Right atrium auricular region (tissue), 2 donors: ENCODE results near the gene UNC119. TPM values are rescaled to one million over a fixed set of nuclear protein-coding genes. Genes with fewer than 3 reads are reported as not detected.
"Not testable (repeated sequence)": the region's sequence is repeated elsewhere in the genome, so short reads cannot be mapped to it uniquely, and the experiment has no call there.

ENCODE experiments used
- DNase-seq: peaks from one replicate; pipeline ENCODE4 v3.0.0-alpha.2; 2019; ENCODE audit warnings: low spot score
- H3K27ac ChIP-seq, 2 donors: fragments of 200-600 bp; sonication (generic); 1 replicate in 1 of 2; 2 replicates in 1 of 2; pipeline ENCODE4 v1.5.1; 2016 to 2019
- H3K27me3 ChIP-seq, 2 donors: fragments of 200-600 bp; sonication (generic); one replicate each; pipeline versions ENCODE4 v1.5.1 to v1.6.0; 2017 to 2019
- H3K36me3 ChIP-seq: fragments of 200-600 bp; sonication (generic); one replicate; pipeline ENCODE4 v1.5.1; 2016
- H3K4me1 ChIP-seq, 2 donors: fragments of 200-600 bp; sonication (generic); one replicate each; pipeline versions ENCODE4 v1.5.1 to v1.6.0; 2017 to 2019
- H3K4me3 ChIP-seq, 2 donors: fragments of 200-600 bp; sonication (generic); 1 replicate in 1 of 2; 2 replicates in 1 of 2; pipeline ENCODE4 v1.5.1; 2017 to 2019; ENCODE audit warnings: mild to moderate bottlenecking in 1 of 2, moderate library complexity in 1 of 2
- H3K9me3 ChIP-seq, 2 donors: fragments of 200-600 bp; sonication (generic); one replicate each; pipeline ENCODE4 v1.5.1; 2019
- total RNA-seq, 2 donors: library from RNA; depleted of rRNA; stranded (reverse); fragments of >200 nt; gene quantifications; one replicate each; pipeline ENCODE4 v1.1.0, GENCODE V29; 2016
- TF ChIP-seq, protein P1 (sequence below), 2 donors: fragments of 200-600 bp; sonication (generic); IDR thresholded peaks; one replicate each; pipeline ENCODE4 v1.5.1; 2019; ENCODE audit warnings: antibody characterized with exemption in 2 of 2

UNC119 gene
- total RNA-seq, 2 donors from 2014 or later, result 19.6 to 30.3 TPM

DNA sequence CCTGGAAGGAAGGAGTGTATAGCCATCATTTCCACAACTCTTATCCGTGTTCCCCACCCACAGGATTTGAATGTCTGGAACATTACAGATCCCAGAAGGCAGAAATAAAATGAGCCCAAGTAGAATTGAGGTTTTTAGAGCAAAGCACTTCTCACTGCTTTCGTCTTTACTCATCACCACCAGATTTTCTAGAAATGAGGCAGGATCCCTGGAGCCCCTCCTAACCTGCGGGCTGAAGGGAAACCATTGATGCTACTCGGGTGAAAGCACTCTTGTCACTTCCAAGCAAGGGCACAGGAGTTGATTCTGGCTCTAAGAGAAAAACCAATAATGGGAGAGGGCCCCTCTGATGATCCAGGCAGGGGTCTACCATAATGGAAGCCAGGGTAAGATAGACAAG, 27.1 kb upstream of the UNC119 start:
- no peak overlapping the region for H3K27ac ChIP-seq
- TF ChIP-seq, protein P1, sequence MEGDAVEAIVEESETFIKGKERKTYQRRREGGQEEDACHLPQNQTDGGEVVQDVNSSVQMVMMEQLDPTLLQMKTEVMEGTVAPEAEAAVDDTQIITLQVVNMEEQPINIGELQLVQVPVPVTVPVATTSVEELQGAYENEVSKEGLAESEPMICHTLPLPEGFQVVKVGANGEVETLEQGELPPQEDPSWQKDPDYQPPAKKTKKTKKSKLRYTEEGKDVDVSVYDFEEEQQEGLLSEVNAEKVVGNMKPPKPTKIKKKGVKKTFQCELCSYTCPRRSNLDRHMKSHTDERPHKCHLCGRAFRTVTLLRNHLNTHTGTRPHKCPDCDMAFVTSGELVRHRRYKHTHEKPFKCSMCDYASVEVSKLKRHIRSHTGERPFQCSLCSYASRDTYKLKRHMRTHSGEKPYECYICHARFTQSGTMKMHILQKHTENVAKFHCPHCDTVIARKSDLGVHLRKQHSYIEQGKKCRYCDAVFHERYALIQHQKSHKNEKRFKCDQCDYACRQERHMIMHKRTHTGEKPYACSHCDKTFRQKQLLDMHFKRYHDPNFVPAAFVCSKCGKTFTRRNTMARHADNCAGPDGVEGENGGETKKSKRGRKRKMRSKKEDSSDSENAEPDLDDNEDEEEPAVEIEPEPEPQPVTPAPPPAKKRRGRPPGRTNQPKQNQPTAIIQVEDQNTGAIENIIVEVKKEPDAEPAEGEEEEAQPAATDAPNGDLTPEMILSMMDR (IDR thresholded peaks at IDR 0.05), result no peak
- H3K27me3 ChIP-seq, result no peaks in the 10 kb centered on the region
- no peaks in the 10 kb centered on the region for H3K9me3 ChIP-seq
- H3K4me3 ChIP-seq, result no peak overlapping the region
- DNase-seq, result no peak
- no peaks in the 10 kb centered on the region for H3K36me3 ChIP-seq
- H3K4me1 ChIP-seq, result peaks cover 0 to 14% of the 10 kb centered on the region in 2 donors

DNA sequence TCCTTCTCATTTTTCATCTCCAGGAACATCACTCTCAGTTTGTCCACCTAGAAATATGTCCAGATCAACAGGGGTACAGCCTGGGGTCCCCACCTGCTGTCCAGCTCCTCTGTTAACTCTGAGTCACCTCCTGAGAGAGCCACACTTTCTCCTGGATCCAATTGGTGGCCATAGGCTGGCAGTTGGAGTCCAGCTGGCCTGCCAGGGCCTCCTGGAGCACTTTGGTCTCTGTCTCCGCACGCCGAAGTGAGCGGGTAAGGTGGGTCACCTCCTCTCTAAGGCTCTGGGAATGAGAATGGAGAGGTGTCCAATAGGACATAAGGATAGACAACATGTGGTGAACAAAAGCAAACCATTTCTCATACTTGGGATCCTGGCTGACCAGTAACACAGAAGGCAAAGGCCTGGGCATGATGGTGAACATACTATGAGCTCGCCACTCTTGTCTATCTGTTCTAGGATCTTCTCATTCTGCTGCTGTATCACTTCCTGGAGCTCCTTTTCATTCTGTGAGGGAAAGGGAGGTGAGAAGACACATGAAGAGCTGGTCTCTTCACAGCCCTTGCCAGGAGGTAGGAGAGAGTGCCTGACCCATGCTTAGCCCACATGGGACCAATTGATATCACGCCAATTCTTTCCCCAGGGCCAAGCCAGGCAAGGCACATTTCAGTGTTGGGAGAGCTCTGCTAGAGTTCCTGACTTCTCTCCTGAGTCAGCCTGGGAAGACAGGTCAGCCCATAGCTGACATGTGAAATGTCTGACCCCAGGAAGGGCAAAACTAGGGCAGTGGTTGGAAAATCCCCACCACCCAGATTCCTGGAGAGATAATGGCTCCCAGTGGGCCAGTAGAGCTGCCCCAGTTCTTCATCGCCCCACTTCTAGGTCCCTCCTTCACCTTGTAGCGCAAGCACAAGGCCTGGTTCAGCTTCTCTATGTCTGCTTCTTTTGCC, 26.1 kb upstream of the UNC119 start:
- Histone ChIP-seq H3K36me3 (peaks cover 6% of the 10 kb centered on the region), H3K27me3 (no peaks in the 10 kb centered on the region), H3K9me3 (no peaks in the 10 kb centered on the region), H3K4me3 (no peak overlapping the region), H3K27ac (no peak overlapping the region), H3K4me1 (peaks cover 0 to 22% of the 10 kb centered on the region in 2 donors)
- DNase-seq, result no peak
- TF ChIP-seq, protein P1 (IDR thresholded peaks at IDR 0.05), result no peak

DNA sequence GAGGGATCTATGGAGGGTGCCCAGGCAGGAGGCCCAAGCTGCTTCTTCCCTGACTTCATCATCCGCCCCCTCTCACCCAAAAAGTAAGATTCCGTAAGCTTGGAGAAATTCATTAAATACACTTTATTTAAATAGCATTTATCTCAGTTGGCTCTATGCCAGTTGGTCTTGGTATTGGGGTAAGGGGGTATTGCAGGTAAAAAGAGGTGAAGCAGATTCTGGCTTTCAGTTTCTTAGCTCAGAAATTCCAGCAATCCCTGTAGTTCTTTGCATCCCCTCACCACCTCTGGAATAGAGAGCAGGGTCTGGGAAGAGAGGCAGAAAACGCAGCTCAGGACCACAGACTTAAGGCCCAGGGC, 25.0 kb upstream of the UNC119 start:
- Histone ChIP-seq H3K4me3 (peak overlapping the region in 1 of 2 donors; percentile 44), H3K27ac (peak overlapping the region in 1 of 2 donors; percentile 48)

DNA sequence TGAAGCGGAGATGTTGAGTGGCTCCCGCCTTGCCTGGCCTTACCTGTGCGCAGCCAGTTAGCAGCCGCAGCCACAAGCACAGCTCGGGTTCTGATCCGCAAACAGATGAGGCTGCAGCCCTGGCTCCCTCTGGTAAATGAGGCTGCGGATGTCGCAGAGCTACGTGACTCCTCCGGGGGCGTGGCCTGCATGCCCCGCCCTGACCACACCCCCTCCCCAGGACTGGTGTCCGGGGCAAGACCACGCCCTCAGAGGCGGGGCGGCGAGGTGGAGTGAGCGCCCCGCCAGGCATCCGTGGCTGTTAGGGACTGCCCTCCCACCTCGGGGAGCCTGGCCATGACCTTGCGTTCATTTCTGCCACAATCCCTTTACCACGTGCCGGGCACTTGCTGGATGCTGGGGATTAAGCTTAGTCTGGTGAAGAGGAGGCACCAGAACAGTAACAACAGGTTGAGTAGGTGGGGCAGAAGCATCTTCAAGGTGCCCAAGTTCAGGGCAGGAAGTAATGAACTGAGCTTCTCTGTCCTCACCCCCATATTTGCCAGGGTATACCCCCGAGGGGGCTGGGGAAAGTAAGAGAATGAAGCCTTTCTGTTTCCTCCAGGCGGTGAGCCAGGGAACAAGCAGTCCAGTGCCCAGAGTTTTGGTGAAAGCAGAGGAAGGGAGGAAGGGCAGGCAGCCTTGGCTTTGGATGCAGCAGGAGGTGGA, 24.5 kb upstream of the UNC119 start, which contains the start of gene ALDOC:
Gene ALDOC, minus strand, starts transcription at position 138 of the 708 bp plus-strand sequence. CDS start 1,363 bp downstream, outside the sequence.
- TF ChIP-seq, protein P1 (IDR thresholded peaks at IDR 0.05), result no peak
- Histone ChIP-seq H3K4me3 (peak within 1 kb of the TSS; percentile 17 to 44), H3K9me3 (no peaks in the 10 kb centered on the region), H3K27me3 (no peaks in the 10 kb centered on the region), H3K36me3 (peaks cover 6% of the 10 kb centered on the region), H3K4me1 (peaks cover 0 to 38% of the 10 kb centered on the region in 2 donors), H3K27ac (peak within 1 kb of the TSS; percentile 60 to 83)
- peak; percentile 94 for DNase-seq

More for the DNA sequence above, 25.0 kb upstream of the UNC119 start:
- no peaks in the 10 kb centered on the region for H3K27me3 ChIP-seq
- peaks cover 0 to 32% of the 10 kb centered on the region in 2 donors for H3K4me1 ChIP-seq
- H3K9me3 ChIP-seq, result no peaks in the 10 kb centered on the region
- TF ChIP-seq, protein P1 (IDR thresholded peaks at IDR 0.05), result no peak
- peaks cover 6% of the 10 kb centered on the region for H3K36me3 ChIP-seq
- DNase-seq, result no peak

DNA sequence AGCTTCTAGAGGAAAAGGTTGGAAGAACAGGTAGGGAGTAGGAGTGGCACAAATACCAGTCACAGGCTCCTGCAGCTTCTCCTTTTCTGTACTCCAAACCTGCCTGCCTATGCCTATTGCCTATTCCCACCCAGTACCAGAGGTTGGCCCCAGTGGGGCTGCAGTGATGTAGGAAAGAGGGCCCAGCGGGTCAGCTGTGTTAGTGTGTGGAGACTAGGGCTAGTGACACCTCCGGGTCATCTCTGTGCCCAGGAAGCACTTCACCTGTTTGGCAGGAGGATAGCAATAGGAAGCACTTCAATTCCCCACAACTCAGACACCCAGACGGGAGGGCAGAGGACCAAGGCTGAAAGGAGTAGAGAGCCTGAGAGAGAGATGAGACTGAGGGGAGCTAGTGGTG, 23.6 kb upstream of the UNC119 start:
- not testable (repeated sequence) for H3K9me3 ChIP-seq, H3K36me3 ChIP-seq, H3K27me3 ChIP-seq, DNase-seq
- Histone ChIP-seq H3K4me3 (peak overlapping the region; percentile 17 to 34), H3K27ac (peak overlapping the region; percentile 60 to 83), H3K4me1 (peaks cover 0 to 41% of the 10 kb centered on the region in 2 donors)
